ENCODE data around the gene B4GALT3. TPM values are rescaled to one million over a fixed set of nuclear protein-coding genes. Genes with fewer than 3 reads are reported as not detected.

The B4GALT3 gene
- total RNA-seq, 1 experiment from 2014 or later = 59.2 TPM

GRCh38 chr1:161171696-161172095, 5.6 kb downstream of the B4GALT3 start:
- no peak for DNase-seq
- Mint-ChIP-seq H3K4me3 (ENCODE audit: low read depth, unreplicated experiment) (no peak overlapping the region), H3K36me3 (ENCODE audit: insufficient read depth, unreplicated experiment) (peaks cover 56% of the 10 kb centered on the region), H3K27ac (ENCODE audit: unreplicated experiment) (no peak overlapping the region), H3K27me3 (ENCODE audit: unreplicated experiment) (no peaks in the 10 kb centered on the region), H3K4me1 (ENCODE audit: low read depth, unreplicated experiment) (peaks cover 13% of the 10 kb centered on the region), H3K9me3 (ENCODE audit: low read depth, unreplicated experiment) (no peaks in the 10 kb centered on the region)
- TF ChIP-seq CTCF (IDR thresholded peaks at IDR 0.05; ENCODE audit: unreplicated experiment) = no peak
- TSS peak; percentile 2 for BruUV-seq (replicated peaks)
- CTCF ChIA-PET = no interaction called here
- intact Hi-C loops (cut with micrococcal nuclease; ENCODE audit: unreplicated experiment) = no loop called here

- intact Hi-C loops (cut with micrococcal nuclease; ENCODE audit: unreplicated experiment) = no loop called here
- H3K4me1 Mint-ChIP-seq (ENCODE audit: low read depth, unreplicated experiment) = peaks cover 8% of the 10 kb centered on the region
- H3K27ac Mint-ChIP-seq (ENCODE audit: unreplicated experiment) = no peak overlapping the region
- CTCF ChIA-PET = no interaction called here
- no peak overlapping the region for H3K4me3 Mint-ChIP-seq (ENCODE audit: low read depth, unreplicated experiment)
- no peak for DNase-seq
- no TSS peak for BruUV-seq (replicated peaks)
- TF ChIP-seq CTCF (IDR thresholded peaks at IDR 0.05; ENCODE audit: unreplicated experiment) = peak; percentile 13
- H3K27me3 Mint-ChIP-seq (ENCODE audit: unreplicated experiment) = no peaks in the 10 kb centered on the region
- peaks cover 56% of the 10 kb centered on the region for H3K36me3 Mint-ChIP-seq (ENCODE audit: insufficient read depth, unreplicated experiment)
- H3K9me3 Mint-ChIP-seq (ENCODE audit: low read depth, unreplicated experiment) = no peaks in the 10 kb centered on the region
Observed at GRCh38 chr1:161171191-161171590, 6.1 kb downstream of the B4GALT3 start.

DNA sequence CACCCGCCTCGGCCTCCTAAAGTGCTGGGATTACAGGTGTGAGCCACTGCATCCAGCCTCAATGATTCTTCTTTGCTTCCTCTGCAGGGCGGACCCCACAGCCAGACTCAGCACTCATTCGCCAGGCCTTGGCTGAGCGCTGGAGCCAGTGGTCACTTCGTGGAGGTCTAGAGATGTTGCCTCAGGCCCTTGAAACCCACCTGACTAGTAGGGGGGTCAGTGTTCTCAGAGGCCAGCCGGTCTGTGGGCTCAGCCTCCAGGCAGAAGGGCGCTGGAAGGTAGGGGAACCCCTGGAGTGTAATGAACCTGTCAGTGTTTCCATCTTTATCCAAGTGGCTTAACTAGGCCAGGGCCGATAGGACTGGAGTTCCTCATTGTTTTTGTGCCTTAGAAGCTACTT, 8.4 kb downstream of the B4GALT3 start:
- no TSS peak for BruUV-seq (replicated peaks)
- intact Hi-C loops (cut with micrococcal nuclease; ENCODE audit: unreplicated experiment) = no loop called here
- Mint-ChIP-seq H3K4me3 (ENCODE audit: low read depth, unreplicated experiment) (no peak overlapping the region), H3K27ac (ENCODE audit: unreplicated experiment) (no peak overlapping the region), H3K36me3 (ENCODE audit: insufficient read depth, unreplicated experiment) (peaks cover 72% of the 10 kb centered on the region), H3K4me1 (ENCODE audit: low read depth, unreplicated experiment) (no peaks in the 10 kb centered on the region), H3K27me3 (ENCODE audit: unreplicated experiment) (no peaks in the 10 kb centered on the region), H3K9me3 (ENCODE audit: low read depth, unreplicated experiment) (no peaks in the 10 kb centered on the region)
- CTCF ChIA-PET = interaction anchor here (0.7 kb wide), 1 partner anchor 145 kb away, joined by 3 read pairs; the partner anchor contains the start of gene SDHC
- no peak for TF ChIP-seq CTCF (IDR thresholded peaks at IDR 0.05; ENCODE audit: unreplicated experiment)
- DNase-seq = no peak

GRCh38 chr1:161166669-161167548, 10.4 kb downstream of the B4GALT3 start:
- Mint-ChIP-seq H3K27me3 (ENCODE audit: unreplicated experiment) (no peaks in the 10 kb centered on the region), H3K9me3 (ENCODE audit: low read depth, unreplicated experiment) (no peaks in the 10 kb centered on the region), H3K4me3 (ENCODE audit: low read depth, unreplicated experiment) (peak overlapping the region; percentile 93), H3K27ac (ENCODE audit: unreplicated experiment) (peak overlapping the region; percentile 94), H3K4me1 (ENCODE audit: low read depth, unreplicated experiment) (no peaks in the 10 kb centered on the region), H3K36me3 (ENCODE audit: insufficient read depth, unreplicated experiment) (peaks cover 73% of the 10 kb centered on the region)
- CTCF ChIA-PET = interaction anchor here (0.5 to 1.3 kb wide), 9 partner anchors 9 to 1473 kb away, joined by 3 to 12 read pairs (median 3); partner anchors contain the start of genes TOMM40L and UFC1
- no TSS peak for BruUV-seq (replicated peaks)
- peak; percentile 31 for DNase-seq
- intact Hi-C loops (cut with micrococcal nuclease; ENCODE audit: unreplicated experiment) = no loop called here
- TF ChIP-seq CTCF (IDR thresholded peaks at IDR 0.05; ENCODE audit: unreplicated experiment) = no peak

Measured in Calu3 (cell line).